Naive thymus-derived CD4-positive, alpha-beta T cell (primary cell): ENCODE results near the gene LAMA5. TPM values are rescaled to one million over a fixed set of nuclear protein-coding genes. Genes with fewer than 3 reads are reported as not detected.

Experiments
- ATAC-seq: fragments of 150-1000 bp; cut with Tn5 transposase; 2 replicates; pipeline ENCODE4 v1.10.0; 2021; ENCODE audit warnings: mild to moderate bottlenecking, moderate library complexity
- CTCF ChIA-PET: fragments of 350-600 bp; sonication (Branson Sonifier 250); formaldehyde crosslinking; loops from one replicate; lab custom pipeline; 2021; ENCODE audit warnings: antibody characterized with exemption; lab: Charles Lee
- POLR2A ChIA-PET: fragments of 350-600 bp; sonication (Branson Sonifier 250); formaldehyde crosslinking; loops from one replicate; lab custom pipeline; 2021; ENCODE audit warnings: antibody characterized with exemption, inconsistent platforms; lab: Charles Lee
- DNase-seq, 9 donors: peaks; one replicate each; pipeline versions ENCODE4 v3.0.0 to v3.0.0-alpha.2; 2020 to 2022; ENCODE audit warnings: mixed read lengths in 1 of 9
- H3K27ac ChIP-seq: one replicate; pipeline ENCODE4 v1.7.0; 2013; ENCODE audit warnings: mild to moderate bottlenecking, low read depth, low read length, moderate library complexity
- H3K27me3 ChIP-seq, 2 donors: one replicate each; pipeline ENCODE4 v1.7.0; 2013; ENCODE audit warnings: low read length in 2 of 2, mild to moderate bottlenecking in 2 of 2, moderate library complexity in 2 of 2; ENCODE audit not compliant: control insufficient read depth in 2 of 2, insufficient read depth in 2 of 2
- H3K36me3 ChIP-seq, 3 experiments: 1 replicate in 2 of 3; 2 replicates in 1 of 3; pipeline ENCODE4 v1.7.0; 2013; ENCODE audit warnings: low read length in 3 of 3, mild to moderate bottlenecking in 3 of 3, moderate library complexity in 1 of 3; ENCODE audit not compliant: insufficient read depth in 3 of 3, control insufficient read depth in 2 of 3
- H3K4me1 ChIP-seq, 2 donors: one replicate each; pipeline ENCODE4 v1.7.0; 2013; ENCODE audit warnings: low read length in 2 of 2, mild to moderate bottlenecking in 2 of 2, moderate library complexity in 1 of 2; ENCODE audit not compliant: control insufficient read depth in 2 of 2, insufficient read depth in 2 of 2
- H3K4me3 ChIP-seq: 2 replicates; pipeline ENCODE4 v1.7.0; 2013; ENCODE audit warnings: mild to moderate bottlenecking, low read length
- H3K9me3 ChIP-seq, 3 experiments: 1 replicate in 2 of 3; 2 replicates in 1 of 3; pipeline ENCODE4 v1.7.0; 2013; ENCODE audit warnings: low read length in 3 of 3; ENCODE audit not compliant: control insufficient read depth in 2 of 3
- H3K27ac Mint-ChIP-seq, 9 donors: one replicate each; pipeline ENCODE4 v1.8.0; 2020 to 2022; ENCODE audit warnings: mixed read lengths in 9 of 9, mild to moderate bottlenecking in 8 of 9, moderate library complexity in 5 of 9, inconsistent platforms in 2 of 9
- H3K27me3 Mint-ChIP-seq, 5 donors: one replicate each; pipeline ENCODE4 v1.8.0; 2021 to 2022; ENCODE audit warnings: mixed read lengths in 5 of 5, mild to moderate bottlenecking in 1 of 5
- H3K36me3 Mint-ChIP-seq, 5 donors: one replicate each; pipeline ENCODE4 v1.8.0; 2020 to 2022; ENCODE audit warnings: mixed read lengths in 5 of 5, mild to moderate bottlenecking in 3 of 5, inconsistent platforms in 1 of 5
- H3K4me1 Mint-ChIP-seq, 7 donors: one replicate each; pipeline ENCODE4 v1.8.0; 2020 to 2022; ENCODE audit warnings: mixed read lengths in 7 of 7, mild to moderate bottlenecking in 3 of 7, inconsistent platforms in 1 of 7
- H3K4me3 Mint-ChIP-seq, 10 donors: one replicate each; pipeline ENCODE4 v1.8.0; 2020 to 2022; ENCODE audit warnings: mild to moderate bottlenecking in 10 of 10, mixed read lengths in 10 of 10, moderate library complexity in 6 of 10, inconsistent platforms in 2 of 10
- H3K9me3 Mint-ChIP-seq, 11 donors: one replicate each; pipeline ENCODE4 v1.8.0; 2020 to 2022; ENCODE audit warnings: mixed read lengths in 11 of 11, mild to moderate bottlenecking in 4 of 11, inconsistent platforms in 1 of 11, moderate library complexity in 1 of 11
- intact Hi-C, 2 donors: fragments of 100-400 bp; cut with micrococcal nuclease; formaldehyde crosslinking; loops; one replicate each; pipeline ENCODE4 v1.15.1; 2023
- polyA plus RNA-seq, 2 donors: library from polyadenylated mRNA; unstranded; fragments of 300-500 nt; fragmentation: Illumina TruSeq; gene quantifications; one replicate each; pipeline ENCODE4 v1.2.3, GENCODE V29; 2021
- total RNA-seq, 6 experiments: library from RNA in 5 of 6; stranded (reverse) in 5 of 6; gene quantifications; 1 replicate in 5 of 6; 2 replicates in 1 of 6; pipeline ENCODE4 v1.2.3 and lab custom pipeline; 2021 to 2026

The LAMA5 gene
- total and polyA plus RNA-seq, 7 experiments from 2014 or later, result 0.05 to 1.3 (median 0.57) TPM; not detected in 2

DNA sequence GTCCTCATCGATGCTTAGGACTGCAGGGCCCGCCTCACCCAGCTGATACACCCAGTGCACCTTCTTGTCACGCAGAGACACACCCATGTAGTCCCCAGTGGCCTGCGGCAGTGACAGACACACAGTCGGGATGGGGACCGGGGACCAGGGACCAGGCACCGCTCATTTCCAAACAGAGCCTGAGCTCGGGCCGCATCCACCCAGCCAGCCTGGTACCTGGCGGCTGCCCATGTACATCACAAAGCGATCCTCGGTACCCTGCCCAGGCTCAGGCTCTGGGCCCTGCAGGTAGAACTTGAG, 52.8 kb downstream of the LAMA5 start:
- H3K4me3 ChIP-seq, result no peak overlapping the region
- ChIA-PET POLR2A (no interaction called here), CTCF (no interaction called here)
- intact Hi-C loops, result no loop called here
- H3K27me3 Mint-ChIP-seq, result no peaks in the 10 kb centered on the region
- no peak overlapping the region for H3K27ac Mint-ChIP-seq
- no peak for ATAC-seq
- H3K36me3 ChIP-seq, result peaks cover 0 to under 1% (median 0%) of the 10 kb centered on the region in 3 experiments
- no peaks in the 10 kb centered on the region for H3K9me3 ChIP-seq
- no peaks in the 10 kb centered on the region for H3K4me1 ChIP-seq
- no peaks in the 10 kb centered on the region for H3K27me3 ChIP-seq
- H3K4me1 Mint-ChIP-seq, result no peaks in the 10 kb centered on the region
- H3K9me3 Mint-ChIP-seq, result no peaks in the 10 kb centered on the region
- H3K27ac ChIP-seq, result no peak overlapping the region
- H3K36me3 Mint-ChIP-seq, result no peaks in the 10 kb centered on the region
- DNase-seq, result no peak
- H3K4me3 Mint-ChIP-seq, result no peak overlapping the region

DNA sequence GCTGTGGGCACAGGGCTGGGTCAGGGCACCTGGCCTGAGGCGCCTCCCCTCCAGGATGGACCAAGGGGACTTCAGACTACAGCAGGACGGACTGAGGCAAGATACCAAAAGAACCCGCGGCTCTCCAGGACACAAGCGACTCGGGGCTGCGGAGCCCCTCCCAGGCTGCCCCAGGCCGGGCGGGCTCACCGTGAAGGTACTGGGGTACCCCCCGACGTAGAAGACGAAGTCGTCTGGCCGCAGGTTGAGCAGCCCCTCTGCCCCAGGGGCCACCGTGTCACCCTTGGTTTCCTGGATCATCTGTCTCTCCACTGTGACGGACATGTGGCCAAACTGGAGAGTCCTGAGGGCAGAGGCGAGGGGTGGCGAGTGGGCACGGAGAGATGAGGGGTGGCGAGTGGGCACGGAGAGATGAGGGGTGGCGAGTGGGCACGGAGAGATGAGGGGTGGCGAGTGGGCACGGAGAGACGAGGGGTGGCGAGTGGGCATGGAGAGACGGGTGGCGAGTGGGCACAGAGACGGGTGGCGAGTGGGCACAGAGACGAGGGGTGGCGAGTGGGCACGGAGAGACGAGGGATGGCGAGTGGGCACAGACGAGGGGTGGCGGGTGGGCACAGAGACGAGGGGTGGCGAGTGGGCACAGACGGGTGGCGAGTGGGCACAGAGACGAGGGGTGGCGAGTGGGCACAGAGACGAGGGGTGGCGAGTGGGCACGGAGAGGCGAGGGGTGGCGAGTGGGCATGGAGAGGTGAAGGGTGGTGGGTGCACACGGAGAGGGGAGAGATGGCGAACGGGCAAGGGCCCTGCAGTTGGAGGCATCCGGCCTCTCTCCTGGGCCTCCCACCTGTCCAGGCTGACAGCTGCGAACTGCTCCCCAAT, 53.4 kb downstream of the LAMA5 start:
- no peak for DNase-seq
- intact Hi-C loops, result no loop called here
- H3K27me3 Mint-ChIP-seq, result no peaks in the 10 kb centered on the region
- no peaks in the 10 kb centered on the region for H3K4me1 ChIP-seq
- no peak overlapping the region for H3K4me3 Mint-ChIP-seq
- H3K27me3 ChIP-seq, result no peaks in the 10 kb centered on the region
- ChIA-PET POLR2A (no interaction called here), CTCF (no interaction called here)
- H3K4me1 Mint-ChIP-seq, result no peaks in the 10 kb centered on the region
- H3K27ac ChIP-seq, result no peak overlapping the region
- no peaks in the 10 kb centered on the region for H3K9me3 Mint-ChIP-seq
- no peak for ATAC-seq
- no peak overlapping the region for H3K4me3 ChIP-seq
- peaks cover 0 to 3% (median 0%) of the 10 kb centered on the region in 5 donors for H3K36me3 Mint-ChIP-seq
- H3K9me3 ChIP-seq, result no peaks in the 10 kb centered on the region
- no peak overlapping the region for H3K27ac Mint-ChIP-seq
- peaks cover 0 to 6% (median 0%) of the 10 kb centered on the region in 3 experiments for H3K36me3 ChIP-seq

DNA sequence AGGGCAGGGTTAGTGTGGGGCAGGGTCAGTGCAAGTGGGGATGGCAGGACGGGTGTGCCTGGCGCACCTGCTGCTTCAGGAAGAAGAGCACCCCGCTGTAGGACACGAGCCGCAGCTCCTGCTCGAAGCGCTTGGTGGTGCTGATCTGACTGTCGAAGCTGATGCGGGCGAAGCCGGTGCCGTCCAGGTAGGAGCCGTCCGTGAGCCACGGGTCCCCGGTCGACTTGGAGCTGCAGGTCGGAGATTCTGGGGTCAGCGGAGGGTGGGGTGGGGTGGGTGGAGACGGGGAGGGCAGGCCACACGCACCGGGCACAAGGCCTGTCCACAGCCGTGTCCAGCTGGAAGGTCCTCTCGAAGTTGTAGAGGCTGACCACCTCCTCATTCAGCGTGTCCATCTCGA, 54.1 kb downstream of the LAMA5 start:
- H3K4me1 ChIP-seq, result no peaks in the 10 kb centered on the region
- no peak overlapping the region for H3K4me3 ChIP-seq
- Mint-ChIP-seq H3K9me3 (no peaks in the 10 kb centered on the region), H3K36me3 (peaks cover 0 to 8% (median 3%) of the 10 kb centered on the region in 5 donors), H3K27ac (no peak overlapping the region), H3K4me1 (no peaks in the 10 kb centered on the region), H3K27me3 (no peaks in the 10 kb centered on the region), H3K4me3 (no peak overlapping the region)
- ATAC-seq (no peak), DNase-seq (no peak)
- CTCF ChIA-PET, result no interaction called here
- POLR2A ChIA-PET, result no interaction called here
- H3K27ac ChIP-seq, result no peak overlapping the region
- no peaks in the 10 kb centered on the region for H3K27me3 ChIP-seq
- no peaks in the 10 kb centered on the region for H3K9me3 ChIP-seq
- H3K36me3 ChIP-seq, result peaks cover 0 to 13% (median 4%) of the 10 kb centered on the region in 3 experiments
- intact Hi-C loops, result no loop called here

DNA sequence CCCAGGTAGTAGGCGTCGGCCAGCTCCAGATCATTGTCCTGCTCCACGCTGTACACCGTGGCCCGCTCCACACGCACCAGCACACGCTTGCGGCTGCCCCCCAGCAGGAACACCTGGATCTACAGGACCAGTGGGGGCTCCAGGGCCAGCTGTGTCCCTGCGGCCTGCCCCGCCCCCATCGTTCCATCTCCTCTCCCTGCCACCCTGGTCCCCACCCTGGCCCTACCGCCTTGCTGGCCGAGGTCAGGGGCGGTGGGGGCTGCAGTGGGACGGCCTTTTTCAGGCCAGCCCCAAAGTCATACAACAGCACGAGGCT, 54.5 kb downstream of the LAMA5 start:
- no peaks in the 10 kb centered on the region for H3K27me3 ChIP-seq
- H3K4me1 Mint-ChIP-seq, result no peaks in the 10 kb centered on the region
- intact Hi-C loops, result no loop called here

DNA sequence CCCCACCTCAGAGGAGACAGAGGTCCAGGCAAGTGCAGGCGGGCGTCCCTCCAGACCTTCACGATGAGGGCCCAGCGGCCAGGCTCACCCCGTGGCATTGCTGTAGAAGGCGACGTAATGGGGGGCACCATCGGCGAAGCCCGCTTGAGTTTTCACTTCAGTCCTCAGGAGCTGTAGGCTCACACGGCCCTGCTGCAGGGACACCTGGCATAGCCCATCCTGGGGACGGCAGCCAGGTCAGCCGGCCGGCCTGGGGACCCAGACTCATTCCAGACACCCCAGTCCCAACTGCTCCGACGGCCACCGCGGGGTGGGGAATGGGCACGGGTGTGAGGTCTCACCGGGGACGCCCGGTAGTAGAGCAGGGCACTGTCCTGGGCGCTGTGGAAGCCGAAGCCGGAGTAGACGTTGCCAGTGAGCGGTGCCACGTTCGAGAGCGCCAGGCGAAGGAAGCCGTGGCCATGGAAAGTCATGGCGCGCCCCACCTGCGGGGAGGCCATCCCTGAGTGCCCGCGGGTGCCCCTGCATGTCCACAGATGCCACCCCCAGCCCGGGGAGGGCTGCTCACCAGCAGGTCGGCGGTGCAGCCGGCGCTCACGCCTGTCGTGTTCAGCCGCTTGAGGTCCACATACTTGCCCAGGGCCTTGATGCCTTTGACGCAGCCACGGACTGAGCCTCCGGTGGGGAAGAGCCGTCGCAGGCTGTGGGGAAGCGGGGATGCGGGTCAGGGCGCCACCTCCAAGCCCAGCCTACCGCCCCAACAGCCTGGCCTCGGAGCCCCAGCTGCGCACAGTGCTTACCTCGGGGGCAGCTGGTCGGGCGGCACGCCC, 55.1 kb downstream of the LAMA5 start:
- CTCF ChIA-PET, result no interaction called here
- DNase-seq (no peak), ATAC-seq (no peak)
- Mint-ChIP-seq H3K4me1 (no peaks in the 10 kb centered on the region), H3K27me3 (no peaks in the 10 kb centered on the region), H3K4me3 (no peak overlapping the region), H3K36me3 (peaks cover 0 to 8% (median 3%) of the 10 kb centered on the region in 5 donors), H3K27ac (no peak overlapping the region), H3K9me3 (no peaks in the 10 kb centered on the region)
- intact Hi-C loops, result no loop called here
- POLR2A ChIA-PET, result no interaction called here
- H3K27ac ChIP-seq, result no peak overlapping the region
- no peaks in the 10 kb centered on the region for H3K4me1 ChIP-seq
- no peaks in the 10 kb centered on the region for H3K27me3 ChIP-seq
- peaks cover 0 to 23% (median 4%) of the 10 kb centered on the region in 3 experiments for H3K36me3 ChIP-seq
- H3K4me3 ChIP-seq, result no peak overlapping the region
- no peaks in the 10 kb centered on the region for H3K9me3 ChIP-seq

More for the DNA sequence above, 54.5 kb downstream of the LAMA5 start:
- Histone ChIP-seq H3K4me3 (no peak overlapping the region), H3K27ac (no peak overlapping the region), H3K4me1 (no peaks in the 10 kb centered on the region), H3K36me3 (peaks cover 0 to 17% (median 4%) of the 10 kb centered on the region in 3 experiments), H3K9me3 (no peaks in the 10 kb centered on the region)
- CTCF ChIA-PET, result no interaction called here
- no peak overlapping the region for H3K4me3 Mint-ChIP-seq
- no peaks in the 10 kb centered on the region for H3K27me3 Mint-ChIP-seq
- POLR2A ChIA-PET, result no interaction called here
- H3K36me3 Mint-ChIP-seq, result peaks cover 0 to 8% (median 3%) of the 10 kb centered on the region in 5 donors
- ATAC-seq (no peak), DNase-seq (no peak)
- H3K9me3 Mint-ChIP-seq, result no peaks in the 10 kb centered on the region
- H3K27ac Mint-ChIP-seq, result no peak overlapping the region

DNA sequence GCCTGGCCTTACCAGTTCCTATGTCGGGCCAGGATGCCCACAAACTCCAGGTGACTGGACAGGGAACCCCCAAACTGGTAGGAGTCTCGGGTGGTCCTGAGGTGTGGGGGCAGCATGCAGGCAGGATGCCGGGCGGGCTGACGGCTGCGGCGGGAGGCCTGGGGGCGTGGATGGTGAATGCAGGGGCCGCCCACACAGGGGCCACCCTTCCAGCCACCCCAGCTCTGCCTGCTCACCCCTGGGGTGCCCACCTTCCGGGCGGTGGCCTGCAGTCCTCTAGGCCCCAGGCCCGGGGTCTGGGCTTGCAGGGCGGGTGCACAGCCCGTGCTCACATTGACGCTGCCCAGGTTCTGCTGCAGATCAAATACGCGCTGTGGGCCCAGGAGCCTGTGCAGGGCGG, 56.0 kb downstream of the LAMA5 start:
- POLR2A ChIA-PET, result no interaction called here
- Histone ChIP-seq H3K36me3 (peaks cover 0 to 32% (median 8%) of the 10 kb centered on the region in 3 experiments), H3K27ac (no peak overlapping the region), H3K4me3 (no peak overlapping the region), H3K27me3 (no peaks in the 10 kb centered on the region), H3K9me3 (no peaks in the 10 kb centered on the region), H3K4me1 (no peaks in the 10 kb centered on the region)
- H3K4me3 Mint-ChIP-seq, result no peak overlapping the region
- no peaks in the 10 kb centered on the region for H3K9me3 Mint-ChIP-seq
- intact Hi-C loops, result no loop called here
- CTCF ChIA-PET, result no interaction called here
- no peaks in the 10 kb centered on the region for H3K27me3 Mint-ChIP-seq
- ATAC-seq, result no peak
- DNase-seq, result no peak
- peaks cover 0 to 2% (median 0%) of the 10 kb centered on the region in 7 donors for H3K4me1 Mint-ChIP-seq
- no peak overlapping the region for H3K27ac Mint-ChIP-seq
- peaks cover 0 to 8% (median 3%) of the 10 kb centered on the region in 5 donors for H3K36me3 Mint-ChIP-seq
